Esophagus muscularis mucosa (tissue), 4 donors: ENCODE measurements around the gene CTRL. TPM values are rescaled to one million over a fixed set of nuclear protein-coding genes. Genes with fewer than 3 reads are reported as not detected.

ENCODE experiments used
- DNase-seq: peaks from one replicate; pipeline ENCODE4 v3.0.0-alpha.2; 2017; ENCODE audit errors: extremely low spot score
- H3K27ac ChIP-seq, 4 donors: fragments of 200-600 bp; sonication (generic); replicated peaks in 1 of 4; 1 replicate in 3 of 4; 2 replicates in 1 of 4; pipeline ENCODE4 v1.5.1; 2016 to 2019; ENCODE audit warnings: mild to moderate bottlenecking in 1 of 4
- H3K27me3 ChIP-seq, 4 donors: fragments of 200-600 bp; sonication (generic); one replicate each; pipeline versions ENCODE4 v1.5.1 to v1.6.0; 2016 to 2019
- H3K36me3 ChIP-seq, 4 donors: fragments of 200-600 bp; sonication (generic); one replicate each; pipeline ENCODE4 v1.5.1; 2016 to 2019
- H3K4me1 ChIP-seq, 4 donors: fragments of 200-600 bp; sonication (generic); one replicate each; pipeline ENCODE4 v1.5.1; 2016 to 2019
- H3K4me3 ChIP-seq, 4 donors: fragments of 200-600 bp; sonication (generic); 1 replicate in 2 of 4; 2 replicates in 2 of 4; pipeline ENCODE4 v1.5.1; 2016 to 2019; ENCODE audit warnings: mild to moderate bottlenecking in 4 of 4, moderate library complexity in 1 of 4
- H3K9me3 ChIP-seq, 4 donors: fragments of 200-600 bp; sonication (generic); 1 replicate in 3 of 4; 2 replicates in 1 of 4; pipeline ENCODE4 v1.5.1; 2016 to 2019
- EP300 ChIP-seq: sonication (generic); formaldehyde crosslinking; IDR thresholded peaks from one replicate; pipeline ENCODE4 v1.6.1; 2017; ENCODE audit warnings: antibody characterized with exemption
- POLR2A ChIP-seq: fragments of 450-650 bp; IDR thresholded peaks from one replicate; pipeline ENCODE4 v1.6.1; 2017; ENCODE audit warnings: antibody characterized with exemption, moderate library complexity, mild to moderate bottlenecking, low read depth
- POLR2AphosphoS5 ChIP-seq, 2 donors: sonication (generic); formaldehyde crosslinking; IDR thresholded peaks; one replicate each; pipeline ENCODE4 v1.6.1; 2017; ENCODE audit warnings: antibody characterized with exemption in 2 of 2
- WGBS: methylation state at CpG from one replicate; pipeline ENCODE4 v1.1.5; 2018; 5-methylcytosine and 5-hydroxymethylcytosine counted together
- intact Hi-C: fragments of 100-400 bp; cut with DNase I; formaldehyde crosslinking; loops from one replicate; pipeline ENCODE4 v1.15.1; 2023
- total RNA-seq, 4 donors: library from RNA; depleted of rRNA; stranded (reverse); fragments of >200 nt; gene quantifications; one replicate each; pipeline versions ENCODE4 v1.1.0 to v1.2.1, GENCODE V29; 2016
- TF ChIP-seq, protein P1 (sequence below), 3 experiments: fragments of 200-600 bp in 2 of 3; fragments of 450-650 bp in 1 of 3; sonication (generic) in 2 of 3; IDR thresholded peaks; one replicate each; pipeline ENCODE4 v1.5.1; 2017 to 2019; ENCODE audit warnings: antibody characterized with exemption in 3 of 3, mild to moderate bottlenecking in 2 of 3, moderate library complexity in 1 of 3

Gene CTRL
- total RNA-seq, 4 donors from 2014 or later = 0.80 to 1.1 (median 0.99) TPM; not detected in 1

DNA sequence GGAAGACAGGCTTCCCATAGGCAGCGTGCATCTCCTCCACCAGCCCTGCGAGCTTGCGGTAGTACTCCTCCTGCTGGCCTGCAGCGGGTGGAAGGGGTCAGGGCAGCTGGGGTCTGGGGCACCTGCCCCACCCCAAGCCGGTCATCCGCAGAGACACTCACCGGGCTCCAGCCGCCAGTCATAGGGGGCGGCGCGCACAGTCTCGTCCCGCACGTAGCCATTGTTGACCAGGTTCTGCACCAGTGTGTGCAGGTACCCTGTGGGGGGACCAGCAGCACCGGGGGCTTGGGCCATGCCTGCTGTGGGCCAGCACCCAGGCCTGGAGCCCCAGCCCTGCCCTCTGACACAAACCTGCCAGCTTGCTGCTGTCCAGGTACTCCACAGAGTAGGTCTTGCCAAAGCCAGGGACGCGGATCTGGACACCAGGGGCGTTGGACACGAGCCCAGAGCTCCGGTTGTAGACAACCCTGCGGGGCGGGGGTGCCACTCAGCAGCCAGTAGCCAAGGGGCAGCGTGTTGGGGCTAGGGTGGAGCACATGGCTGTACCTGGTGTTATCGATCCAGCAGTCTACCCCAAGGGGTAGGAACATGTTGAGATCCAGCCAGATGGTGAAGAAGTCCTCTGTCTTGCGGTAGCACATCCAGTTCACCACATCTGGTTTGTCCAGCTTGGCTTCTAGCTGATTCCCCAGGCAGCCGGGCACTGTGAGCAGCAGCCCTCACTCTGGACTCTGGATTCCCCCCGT is 11.0 kb upstream of the CTRL start:
- H3K4me1 ChIP-seq = peaks cover 29 to 71% (median 55%) of the 10 kb centered on the region in 4 donors
- no peak for TF ChIP-seq EP300
- peak in 1 of 2 donors; percentile 34 for TF ChIP-seq POLR2AphosphoS5 (IDR thresholded peaks at IDR 0.05)
- peaks cover 48 to 89% (median 76%) of the 10 kb centered on the region in 4 donors for H3K36me3 ChIP-seq
- no peak for DNase-seq
- no peaks in the 10 kb centered on the region for H3K27me3 ChIP-seq
- no peak overlapping the region for H3K4me3 ChIP-seq
- intact Hi-C loops = no loop called here
- H3K27ac ChIP-seq = peak overlapping the region; percentile 74 to 85 (median 82)
- H3K9me3 ChIP-seq = no peaks in the 10 kb centered on the region
- 85% methylated on average over 4 of the region's 27 CpGs for WGBS

DNA sequence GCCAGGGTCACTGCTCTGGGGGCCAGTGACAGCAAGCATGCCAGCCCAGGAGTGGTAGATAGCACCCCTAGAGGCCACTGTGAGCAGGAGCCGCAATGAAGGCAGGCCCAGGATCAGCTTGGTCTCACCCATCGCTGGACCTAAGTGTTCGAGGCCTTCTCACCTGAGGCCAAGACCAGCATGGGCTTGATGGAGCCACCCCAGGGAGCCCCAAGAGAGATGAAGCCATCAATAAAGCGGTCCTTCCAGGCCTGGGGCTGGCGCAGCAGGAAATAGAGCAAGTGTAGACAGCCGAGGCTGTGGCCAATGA is 10.5 kb upstream of the CTRL start:
- H3K36me3 ChIP-seq = peaks cover 42 to 84% (median 71%) of the 10 kb centered on the region in 4 donors

DNA sequence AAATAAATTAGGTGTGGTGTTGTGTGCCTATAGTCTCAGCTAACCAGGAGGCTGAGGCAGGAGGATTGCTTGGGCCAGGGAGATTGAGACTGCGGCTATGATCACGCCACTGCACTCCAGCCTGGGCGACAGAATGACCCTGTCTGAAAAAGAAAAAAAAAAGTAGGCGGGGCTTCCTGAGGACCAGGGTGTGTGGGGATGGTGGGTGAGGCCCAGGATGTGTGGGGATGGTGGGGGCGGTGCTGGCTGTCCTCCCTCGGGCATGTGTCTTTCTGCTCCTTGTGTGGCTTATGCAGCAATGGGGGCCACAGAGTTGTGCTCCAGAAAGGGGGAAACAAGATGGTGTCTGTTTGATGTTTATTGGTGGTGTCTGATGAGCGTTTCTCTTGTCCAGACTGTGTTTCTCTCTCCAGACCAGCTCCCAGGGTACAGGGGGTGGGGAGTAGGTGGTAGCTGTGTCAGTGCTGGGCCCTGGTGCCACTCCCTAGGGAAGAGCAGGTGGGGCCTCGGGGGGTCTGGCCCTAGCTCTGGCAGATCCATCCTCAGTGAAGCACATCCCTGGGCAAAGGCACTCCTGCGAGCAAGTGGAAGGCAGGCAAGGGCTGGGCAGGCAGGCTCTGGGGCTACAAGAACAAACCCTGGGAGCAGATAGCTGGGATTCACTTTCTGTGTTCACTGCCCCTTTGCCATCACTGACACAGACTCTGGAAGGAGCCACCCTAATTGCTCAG is 10.0 kb upstream of the CTRL start:
- Histone ChIP-seq H3K36me3 (peaks cover 37 to 78% (median 66%) of the 10 kb centered on the region in 4 donors), H3K4me3 (no peak overlapping the region), H3K4me1 (peaks cover 36 to 74% (median 64%) of the 10 kb centered on the region in 4 donors), H3K27ac (peak overlapping the region; percentile 31 to 85 (median 60)), H3K27me3 (no peaks in the 10 kb centered on the region), H3K9me3 (no peaks in the 10 kb centered on the region)
- TF ChIP-seq, protein P1, sequence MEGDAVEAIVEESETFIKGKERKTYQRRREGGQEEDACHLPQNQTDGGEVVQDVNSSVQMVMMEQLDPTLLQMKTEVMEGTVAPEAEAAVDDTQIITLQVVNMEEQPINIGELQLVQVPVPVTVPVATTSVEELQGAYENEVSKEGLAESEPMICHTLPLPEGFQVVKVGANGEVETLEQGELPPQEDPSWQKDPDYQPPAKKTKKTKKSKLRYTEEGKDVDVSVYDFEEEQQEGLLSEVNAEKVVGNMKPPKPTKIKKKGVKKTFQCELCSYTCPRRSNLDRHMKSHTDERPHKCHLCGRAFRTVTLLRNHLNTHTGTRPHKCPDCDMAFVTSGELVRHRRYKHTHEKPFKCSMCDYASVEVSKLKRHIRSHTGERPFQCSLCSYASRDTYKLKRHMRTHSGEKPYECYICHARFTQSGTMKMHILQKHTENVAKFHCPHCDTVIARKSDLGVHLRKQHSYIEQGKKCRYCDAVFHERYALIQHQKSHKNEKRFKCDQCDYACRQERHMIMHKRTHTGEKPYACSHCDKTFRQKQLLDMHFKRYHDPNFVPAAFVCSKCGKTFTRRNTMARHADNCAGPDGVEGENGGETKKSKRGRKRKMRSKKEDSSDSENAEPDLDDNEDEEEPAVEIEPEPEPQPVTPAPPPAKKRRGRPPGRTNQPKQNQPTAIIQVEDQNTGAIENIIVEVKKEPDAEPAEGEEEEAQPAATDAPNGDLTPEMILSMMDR (IDR thresholded peaks at IDR 0.05) = no peak
- intact Hi-C loops = no loop called here
- DNase-seq = no peak
- 76% methylated on average over 8 of the region's 9 CpGs for WGBS

More for the DNA sequence above, 10.5 kb upstream of the CTRL start:
- Histone ChIP-seq H3K27ac (peak overlapping the region in 3 of 4 donors; percentile 74 to 85 (median 84)), H3K4me1 (peaks cover 31 to 75% (median 59%) of the 10 kb centered on the region in 4 donors), H3K4me3 (no peak overlapping the region), H3K9me3 (no peaks in the 10 kb centered on the region), H3K27me3 (no peaks in the 10 kb centered on the region)
- no peak for DNase-seq
- WGBS = 83% methylated on average over 6 of the region's 6 CpGs
- TF ChIP-seq EP300 = no peak
- TF ChIP-seq, protein P1 (IDR thresholded peaks at IDR 0.05) = peak; percentile 35 to 70 (median 44)
- TF ChIP-seq POLR2A = no peak
- no peak for TF ChIP-seq POLR2AphosphoS5 (IDR thresholded peaks at IDR 0.05)
- intact Hi-C loops = no loop called here

DNA sequence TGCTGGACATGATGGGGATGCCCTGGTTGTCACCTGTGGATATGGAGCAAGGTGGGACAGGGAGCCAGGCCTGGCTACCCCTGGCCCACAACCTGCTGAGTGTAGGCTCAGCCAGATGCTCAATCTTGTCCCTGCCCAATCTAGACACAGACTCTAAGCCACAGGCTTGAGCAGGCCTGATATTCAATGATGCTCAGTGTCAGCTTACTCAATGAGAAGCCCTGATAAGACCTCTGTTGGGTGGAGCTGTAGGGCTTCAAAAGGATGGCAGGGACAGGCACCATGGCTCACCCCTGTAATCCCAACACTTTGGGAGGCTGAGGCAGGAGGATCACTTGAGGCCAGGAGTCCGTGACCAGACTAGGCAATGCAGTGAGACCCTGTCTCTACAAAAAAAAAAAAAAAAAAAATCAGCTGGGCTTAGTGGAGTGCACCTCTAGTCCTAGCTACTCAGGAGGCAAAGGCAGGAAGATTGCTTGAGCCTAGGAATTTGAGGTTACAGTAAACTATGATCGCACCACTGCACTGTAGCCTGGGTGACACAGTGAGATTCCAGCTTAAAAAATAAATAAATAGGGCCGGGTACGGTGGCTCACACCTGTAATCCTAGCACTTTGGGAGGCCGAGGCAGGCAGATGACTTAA is 8.9 kb upstream of the CTRL start:
- DNase-seq = no peak
- intact Hi-C loops = no loop called here
- Histone ChIP-seq H3K36me3 (peaks cover 26 to 68% (median 55%) of the 10 kb centered on the region in 4 donors), H3K27ac (peak overlapping the region in 1 of 4 donors; percentile 47), H3K27me3 (no peaks in the 10 kb centered on the region), H3K4me1 (peaks cover 31 to 64% (median 55%) of the 10 kb centered on the region in 4 donors), H3K4me3 (no peak overlapping the region), H3K9me3 (no peaks in the 10 kb centered on the region)
- WGBS = 88% methylated on average over 5 of the region's 5 CpGs
- no peak for TF ChIP-seq POLR2A
- no peak for TF ChIP-seq POLR2AphosphoS5 (IDR thresholded peaks at IDR 0.05)
- TF ChIP-seq, protein P1 (IDR thresholded peaks at IDR 0.05) = no peak
- TF ChIP-seq EP300 = no peak
